Peyer's patch (tissue), 4 donors: ENCODE measurements around the gene TRIM25.

Experiments used
- POLR2A ChIP-seq, 2 donors: fragments of 450-650 bp; IDR thresholded peaks; one replicate each; pipeline ENCODE4 v1.5.1; 2017; ENCODE audit warnings: antibody characterized with exemption in 2 of 2, mild to moderate bottlenecking in 2 of 2, moderate library complexity in 2 of 2
- TF ChIP-seq, protein P1 (sequence below), 6 experiments: fragments of 450-650 bp in 4 of 6; fragments of 200-600 bp in 2 of 6; sonication (generic) in 1 of 6; IDR thresholded peaks; one replicate each; pipeline ENCODE4 v1.5.1; 2017 to 2019; ENCODE audit warnings: antibody characterized with exemption in 6 of 6, mild to moderate bottlenecking in 3 of 6, moderate library complexity in 1 of 6

DNA sequence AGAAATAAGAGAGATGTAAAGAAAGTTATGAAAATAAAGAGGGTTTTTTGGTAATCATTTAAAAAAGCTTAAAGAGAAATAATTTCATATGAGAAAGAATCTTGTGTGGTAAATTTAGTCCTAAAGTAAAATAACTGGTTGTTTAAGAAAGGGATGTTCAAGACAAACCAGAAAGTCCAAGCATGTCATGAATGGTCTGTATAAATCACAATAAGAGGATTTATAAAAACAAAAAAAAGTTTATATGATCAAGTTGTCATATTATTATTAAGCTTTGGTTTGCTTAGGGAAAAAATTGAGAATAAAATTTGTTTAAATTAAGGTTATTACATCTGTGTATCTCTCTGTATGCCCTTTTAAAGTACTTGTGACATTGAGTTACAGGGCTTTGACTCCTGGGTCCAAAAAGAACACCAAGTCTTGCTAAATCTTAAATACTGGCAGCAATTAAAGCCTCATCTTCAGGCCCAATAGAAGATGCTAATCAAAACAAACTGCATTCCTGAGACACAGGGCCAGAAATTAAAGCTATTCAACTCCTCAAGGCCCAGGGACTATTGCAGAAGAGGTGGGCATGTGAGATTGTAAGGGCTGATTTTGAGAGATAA is 15.6 kb upstream of the TRIM25 start:
- TF ChIP-seq, protein P1, sequence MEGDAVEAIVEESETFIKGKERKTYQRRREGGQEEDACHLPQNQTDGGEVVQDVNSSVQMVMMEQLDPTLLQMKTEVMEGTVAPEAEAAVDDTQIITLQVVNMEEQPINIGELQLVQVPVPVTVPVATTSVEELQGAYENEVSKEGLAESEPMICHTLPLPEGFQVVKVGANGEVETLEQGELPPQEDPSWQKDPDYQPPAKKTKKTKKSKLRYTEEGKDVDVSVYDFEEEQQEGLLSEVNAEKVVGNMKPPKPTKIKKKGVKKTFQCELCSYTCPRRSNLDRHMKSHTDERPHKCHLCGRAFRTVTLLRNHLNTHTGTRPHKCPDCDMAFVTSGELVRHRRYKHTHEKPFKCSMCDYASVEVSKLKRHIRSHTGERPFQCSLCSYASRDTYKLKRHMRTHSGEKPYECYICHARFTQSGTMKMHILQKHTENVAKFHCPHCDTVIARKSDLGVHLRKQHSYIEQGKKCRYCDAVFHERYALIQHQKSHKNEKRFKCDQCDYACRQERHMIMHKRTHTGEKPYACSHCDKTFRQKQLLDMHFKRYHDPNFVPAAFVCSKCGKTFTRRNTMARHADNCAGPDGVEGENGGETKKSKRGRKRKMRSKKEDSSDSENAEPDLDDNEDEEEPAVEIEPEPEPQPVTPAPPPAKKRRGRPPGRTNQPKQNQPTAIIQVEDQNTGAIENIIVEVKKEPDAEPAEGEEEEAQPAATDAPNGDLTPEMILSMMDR (IDR thresholded peaks at IDR 0.05) = no peak
- no peak for TF ChIP-seq POLR2A (IDR thresholded peaks at IDR 0.05)
